Loucy (cell line): ENCODE data around the gene DHX16.

Source experiments
- EZH2phosphoT487 ChIP-seq: fragments of 200-600 bp; IDR thresholded peaks from 2 replicates; pipeline ENCODE4 v1.6.1; 2018; ENCODE audit warnings: antibody characterized with exemption, mild to moderate bottlenecking, moderate library complexity, borderline replicate concordance
- TF ChIP-seq, protein P1 (sequence below): fragments of 200-600 bp; sonication (generic); conservative IDR thresholded peaks from 2 replicates; pipeline ENCODE4 v1.5.1; 2014; ENCODE audit warnings: mild to moderate bottlenecking, antibody characterized with exemption, low read length

GRCh38 chr6:30721198-30722024 lies 48.6 kb upstream of the DHX16 start:
- TF ChIP-seq, protein P1, sequence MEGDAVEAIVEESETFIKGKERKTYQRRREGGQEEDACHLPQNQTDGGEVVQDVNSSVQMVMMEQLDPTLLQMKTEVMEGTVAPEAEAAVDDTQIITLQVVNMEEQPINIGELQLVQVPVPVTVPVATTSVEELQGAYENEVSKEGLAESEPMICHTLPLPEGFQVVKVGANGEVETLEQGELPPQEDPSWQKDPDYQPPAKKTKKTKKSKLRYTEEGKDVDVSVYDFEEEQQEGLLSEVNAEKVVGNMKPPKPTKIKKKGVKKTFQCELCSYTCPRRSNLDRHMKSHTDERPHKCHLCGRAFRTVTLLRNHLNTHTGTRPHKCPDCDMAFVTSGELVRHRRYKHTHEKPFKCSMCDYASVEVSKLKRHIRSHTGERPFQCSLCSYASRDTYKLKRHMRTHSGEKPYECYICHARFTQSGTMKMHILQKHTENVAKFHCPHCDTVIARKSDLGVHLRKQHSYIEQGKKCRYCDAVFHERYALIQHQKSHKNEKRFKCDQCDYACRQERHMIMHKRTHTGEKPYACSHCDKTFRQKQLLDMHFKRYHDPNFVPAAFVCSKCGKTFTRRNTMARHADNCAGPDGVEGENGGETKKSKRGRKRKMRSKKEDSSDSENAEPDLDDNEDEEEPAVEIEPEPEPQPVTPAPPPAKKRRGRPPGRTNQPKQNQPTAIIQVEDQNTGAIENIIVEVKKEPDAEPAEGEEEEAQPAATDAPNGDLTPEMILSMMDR = peak; percentile 25; the same call in 1 of the 2 replicates
- no peak for TF ChIP-seq EZH2phosphoT487
